Astrocyte (in vitro differentiated cells and primary cell): ENCODE data around the gene SRCAP. TPM values are rescaled to one million over a fixed set of nuclear protein-coding genes. Genes with fewer than 3 reads are reported as not detected.

Experiments used
- DNase-seq: peaks from one replicate; pipeline ENCODE4 v3.0.0-alpha.2; 2010; ENCODE audit warnings: low read depth
- FAIRE-seq: peaks from 2 replicates; lab custom pipeline; 2011; peaks lifted over from hg19 to GRCh38; lab: Jason Lieb, UNC
- H2AFZ ChIP-seq: 2 replicates; pipeline ENCODE4 v1.6.0; 2012; ENCODE audit warnings: low read depth, low read length, inconsistent platforms
- H3K27ac ChIP-seq: 2 replicates; pipeline ENCODE4 v1.5.1; 2011; ENCODE audit warnings: low read depth, low read length, inconsistent platforms
- H3K27me3 ChIP-seq: 2 replicates; pipeline ENCODE4 v1.6.0; 2011; ENCODE audit warnings: low read length, inconsistent platforms; ENCODE audit not compliant: insufficient read depth
- H3K36me3 ChIP-seq: 2 replicates; pipeline ENCODE4 v1.5.1; 2011; ENCODE audit warnings: low read length, inconsistent platforms; ENCODE audit not compliant: insufficient read depth
- H3K4me1 ChIP-seq: 2 replicates; pipeline ENCODE4 v1.5.1; 2011; ENCODE audit warnings: low read length, inconsistent platforms; ENCODE audit not compliant: insufficient read depth
- H3K4me2 ChIP-seq: 2 replicates; pipeline ENCODE4 v1.6.0; 2012; ENCODE audit warnings: low read length, inconsistent platforms
- H3K4me3 ChIP-seq: 2 replicates; pipeline ENCODE4 v1.5.1; 2011; ENCODE audit warnings: low read depth, mild to moderate bottlenecking, low read length, inconsistent platforms; ENCODE audit not compliant: insufficient read depth
- H3K79me2 ChIP-seq: 2 replicates; pipeline ENCODE4 v1.6.0; 2012; ENCODE audit warnings: mild to moderate bottlenecking, low read length, inconsistent platforms; ENCODE audit not compliant: insufficient read depth
- H3K9ac ChIP-seq: 2 replicates; pipeline ENCODE4 v1.6.0; 2012; ENCODE audit warnings: mild to moderate bottlenecking, low read length, inconsistent platforms
- H3K9me3 ChIP-seq: 2 replicates; pipeline ENCODE4 v1.5.1; 2012; ENCODE audit warnings: low read depth, mild to moderate bottlenecking, low read length, inconsistent platforms; ENCODE audit not compliant: insufficient read depth
- H4K20me1 ChIP-seq: 2 replicates; pipeline ENCODE4 v1.6.0; 2012; ENCODE audit warnings: low read length, inconsistent platforms; ENCODE audit not compliant: insufficient read depth
- H3K27ac Mint-ChIP-seq: one replicate; pipeline ENCODE4 v1.8.0; 2021; ENCODE audit warnings: mild to moderate bottlenecking, mixed read lengths; ENCODE audit not compliant: unreplicated experiment
- H3K27me3 Mint-ChIP-seq: one replicate; pipeline ENCODE4 v1.8.0; 2021; ENCODE audit warnings: low read depth, mixed read lengths; ENCODE audit not compliant: unreplicated experiment
- H3K36me3 Mint-ChIP-seq: one replicate; pipeline ENCODE4 v1.8.0; 2021; ENCODE audit warnings: low read depth, mixed read lengths; ENCODE audit not compliant: unreplicated experiment
- H3K4me1 Mint-ChIP-seq: one replicate; pipeline ENCODE4 v1.8.0; 2021; ENCODE audit warnings: low read depth, mixed read lengths; ENCODE audit not compliant: unreplicated experiment
- H3K4me3 Mint-ChIP-seq: one replicate; pipeline ENCODE4 v1.8.0; 2021; ENCODE audit warnings: mild to moderate bottlenecking, moderate library complexity, mixed read lengths; ENCODE audit not compliant: unreplicated experiment
- H3K9me3 Mint-ChIP-seq: one replicate; pipeline ENCODE4 v1.8.0; 2021; ENCODE audit warnings: mild to moderate bottlenecking, mixed read lengths; ENCODE audit not compliant: unreplicated experiment
- CTCF ChIP-seq: IDR thresholded peaks from 2 replicates; pipeline ENCODE4 v1.5.1; 2011; ENCODE audit warnings: low read depth, mild to moderate bottlenecking, inconsistent platforms, low read length, moderate library complexity; ENCODE audit not compliant: insufficient read depth
- EZH2 ChIP-seq: IDR thresholded peaks from 2 replicates; pipeline ENCODE4 v1.6.1; 2012; ENCODE audit warnings: mild to moderate bottlenecking, low read length, inconsistent platforms; ENCODE audit not compliant: insufficient read depth
- total RNA-seq: library from RNA; stranded (reverse); gene quantifications from 2 replicates; pipeline ENCODE4 v1.2.1, GENCODE V29; 2021

The SRCAP gene
- total RNA-seq, 1 donor from 2014 or later, result 50.4 TPM

- Histone ChIP-seq H3K79me2 (peaks cover 68% of the 10 kb centered on the region), H3K27me3 (no peaks in the 10 kb centered on the region), H4K20me1 (peaks cover 86% of the 10 kb centered on the region), H3K9me3 (no peaks in the 10 kb centered on the region), H3K36me3 (peaks cover 46% of the 10 kb centered on the region), H3K4me3 (no peak overlapping the region), H3K9ac (no peak overlapping the region), H3K4me1 (peaks cover 22% of the 10 kb centered on the region), H3K27ac (no peak overlapping the region), H2AFZ (no peak overlapping the region), H3K4me2 (no peak overlapping the region)
- Mint-ChIP-seq H3K27ac (no peak overlapping the region), H3K9me3 (no peaks in the 10 kb centered on the region), H3K36me3 (peaks cover 31% of the 10 kb centered on the region), H3K27me3 (no peaks in the 10 kb centered on the region), H3K4me3 (no peak overlapping the region), H3K4me1 (peaks cover 25% of the 10 kb centered on the region)
- FAIRE-seq (no peak), DNase-seq (no peak)
- TF ChIP-seq CTCF (no peak), EZH2 (no peak)
Observed at GRCh38 chr16:30665155-30665829, 33.7 kb upstream of the SRCAP start.

- Mint-ChIP-seq H3K27ac (no peak overlapping the region), H3K4me1 (peaks cover 21% of the 10 kb centered on the region), H3K36me3 (peaks cover 29% of the 10 kb centered on the region), H3K9me3 (no peaks in the 10 kb centered on the region), H3K27me3 (no peaks in the 10 kb centered on the region), H3K4me3 (no peak overlapping the region)
- no peak for TF ChIP-seq EZH2
- no peak for TF ChIP-seq CTCF
- H3K79me2 ChIP-seq, result peaks cover 63% of the 10 kb centered on the region
- DNase-seq (no peak), FAIRE-seq (no peak)
- no peak overlapping the region for H2AFZ ChIP-seq
- H3K4me3 ChIP-seq, result no peak overlapping the region
- no peak overlapping the region for H3K27ac ChIP-seq
- H3K9ac ChIP-seq, result no peak overlapping the region
- no peaks in the 10 kb centered on the region for H3K9me3 ChIP-seq
- no peaks in the 10 kb centered on the region for H3K27me3 ChIP-seq
- peaks cover 17% of the 10 kb centered on the region for H3K4me1 ChIP-seq
- H3K36me3 ChIP-seq, result peaks cover 46% of the 10 kb centered on the region
- H4K20me1 ChIP-seq, result peaks cover 83% of the 10 kb centered on the region
- no peak overlapping the region for H3K4me2 ChIP-seq
Observed at GRCh38 chr16:30665830-30666190, 33.2 kb upstream of the SRCAP start.

DNA sequence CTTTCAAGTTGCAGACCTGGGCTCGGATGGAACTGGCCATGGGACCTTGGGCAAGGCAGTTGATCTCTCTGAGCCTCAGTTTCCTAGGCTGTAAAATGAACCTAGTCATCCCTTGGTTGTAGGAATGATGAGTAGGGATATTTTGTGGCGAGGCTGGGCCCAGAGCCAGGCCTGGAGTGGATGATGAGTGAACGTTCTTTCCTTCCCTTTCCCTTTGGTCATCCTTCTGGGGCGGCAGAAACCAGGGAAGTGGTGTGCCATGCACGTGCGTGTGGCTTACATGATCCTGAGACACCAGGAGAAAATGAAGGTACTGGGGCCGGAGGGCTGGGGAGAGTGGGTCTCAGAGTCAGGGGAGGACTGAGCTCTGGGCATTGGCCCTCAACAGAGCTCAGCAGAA is 32.3 kb upstream of the SRCAP start:
- Histone ChIP-seq H3K4me1 (peaks cover 9% of the 10 kb centered on the region), H3K4me2 (no peak overlapping the region), H2AFZ (no peak overlapping the region), H3K27me3 (no peaks in the 10 kb centered on the region), H3K9me3 (no peaks in the 10 kb centered on the region), H4K20me1 (peaks cover 76% of the 10 kb centered on the region), H3K79me2 (peaks cover 54% of the 10 kb centered on the region), H3K4me3 (no peak overlapping the region), H3K27ac (no peak overlapping the region), H3K36me3 (peaks cover 43% of the 10 kb centered on the region), H3K9ac (no peak overlapping the region)
- peak overlapping the region; percentile 26 for H3K27ac Mint-ChIP-seq
- DNase-seq, result peak; percentile 34
- no peak for FAIRE-seq
- H3K9me3 Mint-ChIP-seq, result no peaks in the 10 kb centered on the region
- no peak for TF ChIP-seq CTCF
- no peak for TF ChIP-seq EZH2
- H3K27me3 Mint-ChIP-seq, result no peaks in the 10 kb centered on the region
- peaks cover 14% of the 10 kb centered on the region for H3K4me1 Mint-ChIP-seq
- peaks cover 27% of the 10 kb centered on the region for H3K36me3 Mint-ChIP-seq
- H3K4me3 Mint-ChIP-seq, result no peak overlapping the region
